HG03439 (cell line): ENCODE measurements around the gene KIR3DL2.
"Not testable (repeated sequence)": the region's sequence is repeated elsewhere in the genome, so short reads cannot be mapped to it uniquely, and the experiment has no call there.

Source experiments
- ATAC-seq: cut with Tn5 transposase; IDR thresholded peaks from one replicate; pipeline ENCODE4 v1.9.1; 2021; ENCODE audit warnings: mild to moderate bottlenecking, moderate library complexity; ENCODE audit not compliant: unreplicated experiment

KIR3DL2 gene

DNA sequence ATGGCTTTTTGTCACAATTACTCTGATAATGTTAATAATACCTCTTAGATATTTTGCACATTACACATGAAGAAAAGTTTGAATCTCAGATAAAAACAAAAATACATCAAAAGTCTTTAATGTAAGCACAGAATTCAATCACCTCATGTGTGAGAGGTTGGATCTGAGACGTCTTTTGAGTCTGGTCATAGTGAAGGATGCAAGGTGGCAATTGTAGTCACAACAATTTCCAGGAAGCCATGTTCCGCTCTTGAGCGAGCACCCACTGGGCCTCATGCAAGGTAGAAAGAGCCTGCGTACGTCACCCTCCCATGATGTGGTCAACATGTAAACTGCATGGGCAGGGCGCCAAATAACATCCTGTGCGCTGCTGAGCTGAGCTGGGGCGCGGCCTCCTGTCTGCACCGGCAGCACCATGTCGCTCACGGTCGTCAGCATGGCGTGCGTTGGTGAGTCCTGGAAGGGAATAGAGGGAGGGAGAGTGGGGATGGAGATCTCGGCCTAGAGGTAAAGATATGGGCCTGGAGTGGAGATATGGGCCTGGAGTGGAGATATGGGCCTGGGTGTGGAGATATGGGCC lies at the start of gene KIR3DL2:
Gene KIR3DL2, plus strand, starts transcription at position 383 of the 580 bp plus-strand sequence. Its CDS starts 33 bp downstream, at position 416.
- not testable (repeated sequence) for ATAC-seq

DNA sequence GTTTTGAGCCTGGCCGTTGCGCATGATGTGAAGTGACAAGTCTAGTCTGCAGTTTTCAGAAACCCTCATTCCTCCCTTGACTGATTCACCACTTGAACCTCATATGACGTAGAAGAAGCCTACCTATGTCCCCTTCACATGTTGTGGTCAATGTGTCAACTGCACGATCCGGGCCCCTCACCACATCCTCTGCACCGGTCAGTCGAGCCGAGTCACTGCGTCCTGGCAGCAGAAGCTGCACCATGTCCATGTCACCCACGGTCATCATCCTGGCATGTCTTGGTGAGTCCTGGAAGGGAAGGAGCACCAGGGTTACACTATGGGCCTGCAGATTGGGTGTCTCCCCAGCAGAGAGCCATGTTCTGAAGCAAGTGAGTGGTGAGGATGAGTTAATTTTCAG lies 46.8 kb upstream of the KIR3DL2 start, which contains the start of gene KIR2DL4:
Gene KIR2DL4, plus strand, starts transcription at position 201 of the 400 bp plus-strand sequence. Its CDS starts 42 bp downstream, at position 243.
- no peak for ATAC-seq

DNA sequence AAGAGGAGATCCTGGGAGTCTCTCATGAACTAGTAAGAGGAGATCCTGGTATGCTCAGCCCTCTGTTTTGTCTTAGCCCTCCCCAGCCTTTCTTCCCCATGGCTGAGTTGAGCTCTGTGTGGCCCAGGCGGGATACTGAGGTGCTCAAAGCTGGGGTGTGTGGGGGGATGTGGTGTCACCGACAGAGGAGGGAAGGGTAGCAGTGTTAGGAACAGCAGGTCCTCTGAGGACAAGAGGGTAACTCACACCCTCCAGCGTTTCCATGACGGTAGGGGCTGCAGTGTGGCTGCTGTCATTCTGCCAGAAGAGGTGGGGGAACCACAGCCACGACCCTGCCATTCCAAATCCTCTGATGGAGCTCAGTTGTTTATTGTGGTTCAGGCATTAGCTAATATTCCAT lies 46.1 kb upstream of the KIR3DL2 start:
- no peak for ATAC-seq

DNA sequence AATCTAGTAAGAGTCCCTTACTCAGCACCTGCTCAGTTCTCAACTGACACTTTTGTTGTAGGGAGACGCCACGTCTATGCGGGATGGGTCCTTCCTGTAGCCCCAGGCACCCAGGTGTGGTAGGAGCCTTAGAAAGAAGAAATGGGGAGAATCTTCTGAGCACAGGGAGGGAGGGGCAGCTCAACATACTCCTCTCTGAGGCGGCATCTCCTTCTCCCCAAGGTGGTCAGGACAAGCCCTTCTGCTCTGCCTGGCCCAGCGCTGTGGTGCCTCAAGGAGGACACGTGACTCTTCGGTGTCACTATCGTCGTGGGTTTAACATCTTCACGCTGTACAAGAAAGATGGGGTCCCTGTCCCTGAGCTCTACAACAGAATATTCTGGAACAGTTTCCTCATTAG lies 45.7 kb upstream of the KIR3DL2 start:
- no peak for ATAC-seq

DNA sequence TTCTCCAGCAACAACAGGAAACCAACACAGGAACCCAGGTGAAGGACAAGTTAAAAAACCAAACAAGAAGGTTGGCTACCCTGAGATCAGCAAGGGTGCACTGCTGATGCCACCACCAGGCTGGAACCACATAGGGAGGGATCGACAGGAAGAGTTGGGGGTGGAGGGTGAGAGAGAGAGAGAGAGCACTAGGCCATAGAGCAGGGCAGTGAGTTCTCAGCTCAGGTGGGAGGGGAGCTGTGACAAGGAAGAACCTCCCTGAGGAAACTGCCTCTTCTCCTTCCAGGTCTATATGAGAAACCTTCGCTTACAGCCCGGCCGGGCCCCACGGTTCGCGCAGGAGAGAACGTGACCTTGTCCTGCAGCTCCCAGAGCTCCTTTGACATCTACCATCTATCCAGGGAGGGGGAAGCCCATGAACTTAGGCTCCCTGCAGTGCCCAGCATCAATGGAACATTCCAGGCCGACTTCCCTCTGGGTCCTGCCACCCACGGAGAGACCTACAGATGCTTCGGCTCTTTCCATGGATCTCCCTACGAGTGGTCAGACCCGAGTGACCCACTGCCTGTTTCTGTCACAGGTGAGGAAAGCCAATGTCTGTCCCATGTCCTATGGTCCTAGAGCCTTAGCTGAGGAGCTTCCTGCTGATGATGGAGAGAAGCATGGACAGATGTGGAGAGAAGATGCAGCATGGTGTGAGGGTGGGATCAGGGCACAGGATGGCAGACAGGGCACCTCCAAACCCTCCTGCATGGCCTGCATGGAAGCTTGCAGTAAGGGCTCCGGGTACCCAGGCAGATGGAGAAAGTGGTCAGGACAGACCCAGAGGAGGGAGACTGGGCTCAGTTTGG lies 44.4 kb upstream of the KIR3DL2 start:
- no peak for ATAC-seq

DNA sequence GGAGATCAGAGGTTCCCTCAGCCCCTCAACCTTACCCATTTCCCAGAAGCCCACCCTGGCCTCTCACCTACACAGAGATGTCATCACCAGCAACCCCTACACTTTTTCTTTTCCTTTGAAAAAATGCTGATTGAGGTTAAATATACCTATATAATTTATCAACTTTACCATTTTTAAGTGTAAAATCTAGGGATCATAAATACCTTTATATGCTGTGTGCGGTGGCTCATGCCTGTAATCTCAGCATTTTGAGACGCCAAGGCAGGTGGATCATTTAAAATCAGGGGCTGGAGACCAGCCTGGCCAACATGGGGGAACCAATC lies 43.8 kb upstream of the KIR3DL2 start:
- no peak for ATAC-seq

DNA sequence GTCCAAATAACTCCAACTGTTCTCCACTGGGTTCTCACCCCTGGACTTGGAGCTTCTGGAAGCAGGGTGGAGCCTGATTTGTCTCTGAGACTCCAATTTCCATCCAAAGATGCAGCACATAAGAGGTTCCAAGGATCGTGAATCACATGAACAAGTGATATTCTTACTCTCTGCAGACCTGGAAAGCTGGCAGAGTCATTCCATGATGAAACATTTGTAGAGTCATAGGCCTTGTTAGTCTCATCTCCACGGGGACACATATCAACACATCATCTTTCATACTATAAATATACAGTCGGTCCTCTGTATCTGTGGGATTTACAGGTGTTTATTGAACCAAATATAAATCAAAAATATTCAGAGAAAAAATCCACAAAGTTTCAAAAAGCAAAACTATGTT lies 35.7 kb upstream of the KIR3DL2 start:
- ATAC-seq: not testable (repeated sequence)

DNA sequence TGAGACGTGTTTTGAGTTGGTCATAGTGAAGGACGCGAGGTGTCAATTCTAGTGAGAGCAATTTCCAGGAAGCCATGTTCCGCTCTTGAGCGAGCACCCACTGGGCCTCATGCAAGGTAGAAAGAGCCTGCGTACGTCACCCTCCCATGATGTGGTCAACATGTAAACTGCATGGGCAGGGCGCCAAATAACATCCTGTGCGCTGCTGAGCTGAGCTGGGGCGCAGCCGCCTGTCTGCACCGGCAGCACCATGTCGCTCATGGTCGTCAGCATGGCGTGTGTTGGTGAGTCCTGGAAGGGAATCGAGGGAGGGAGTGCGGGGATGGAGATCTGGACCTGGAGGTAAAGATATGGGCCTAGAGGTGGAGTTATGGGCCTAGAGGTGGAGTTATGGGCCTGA lies 34.0 kb upstream of the KIR3DL2 start, which contains the start of gene KIR3DL1:
Gene KIR3DL1, plus strand, starts transcription at position 218 of the 400 bp plus-strand sequence.
- not testable (repeated sequence) for ATAC-seq

DNA sequence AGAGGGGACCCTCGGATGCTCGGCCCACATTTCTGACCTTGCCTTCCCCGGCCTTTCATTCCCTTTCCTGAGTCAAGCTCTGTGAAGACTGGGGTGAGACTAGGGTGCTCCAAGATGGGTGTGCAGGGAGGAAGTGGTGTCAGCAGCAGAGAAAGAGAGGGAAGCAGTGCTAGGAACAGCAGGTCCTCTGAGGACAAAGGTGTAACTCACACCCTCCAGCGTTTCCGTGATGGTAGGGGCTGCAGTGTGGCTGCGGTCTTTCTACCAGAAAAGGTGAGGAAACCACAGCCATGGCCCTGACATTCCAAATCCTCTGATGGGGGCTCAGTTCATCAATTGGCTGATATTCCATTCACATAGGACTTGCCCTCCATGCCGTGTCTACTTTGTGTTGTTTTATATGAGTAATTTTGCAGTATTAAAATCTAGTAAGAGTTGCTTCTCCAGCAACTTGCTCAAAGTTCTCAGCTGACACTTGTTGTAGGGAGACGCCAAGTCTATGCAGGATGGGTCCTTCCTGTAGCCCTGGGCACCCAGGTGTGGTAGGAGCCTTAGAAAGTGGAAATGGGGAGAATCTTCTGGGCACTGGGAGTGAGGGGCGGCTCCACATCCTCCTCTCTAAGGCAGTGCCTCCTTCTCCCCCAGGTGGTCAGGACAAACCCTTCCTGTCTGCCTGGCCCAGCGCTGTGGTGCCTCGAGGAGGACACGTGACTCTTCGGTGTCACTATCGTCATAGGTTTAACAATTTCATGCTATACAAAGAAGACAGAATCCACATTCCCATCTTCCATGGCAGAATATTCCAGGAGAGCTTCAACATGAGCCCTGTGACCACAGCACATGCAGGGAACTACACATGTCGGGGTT lies 32.3 kb upstream of the KIR3DL2 start:
- ATAC-seq: no peak

DNA sequence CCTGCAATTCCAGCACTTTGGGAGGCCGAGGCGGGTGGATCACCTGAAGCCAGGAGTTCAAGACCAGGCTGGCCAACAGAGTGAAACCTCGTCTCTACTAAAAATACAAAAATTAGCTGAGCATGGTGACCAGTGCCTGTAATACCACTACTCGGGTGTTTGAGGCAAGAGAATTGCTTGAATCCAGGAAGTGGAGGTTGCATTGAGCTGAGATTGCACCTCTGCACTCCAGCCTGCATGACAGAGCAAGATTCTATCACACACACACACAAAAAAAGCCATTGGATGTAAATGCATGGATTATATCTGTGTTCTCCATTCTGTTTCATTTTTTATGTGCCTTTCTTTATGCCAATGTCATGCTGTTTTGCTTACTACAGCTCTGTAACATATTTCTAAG lies 25.8 kb upstream of the KIR3DL2 start:
- not testable (repeated sequence) for ATAC-seq

DNA sequence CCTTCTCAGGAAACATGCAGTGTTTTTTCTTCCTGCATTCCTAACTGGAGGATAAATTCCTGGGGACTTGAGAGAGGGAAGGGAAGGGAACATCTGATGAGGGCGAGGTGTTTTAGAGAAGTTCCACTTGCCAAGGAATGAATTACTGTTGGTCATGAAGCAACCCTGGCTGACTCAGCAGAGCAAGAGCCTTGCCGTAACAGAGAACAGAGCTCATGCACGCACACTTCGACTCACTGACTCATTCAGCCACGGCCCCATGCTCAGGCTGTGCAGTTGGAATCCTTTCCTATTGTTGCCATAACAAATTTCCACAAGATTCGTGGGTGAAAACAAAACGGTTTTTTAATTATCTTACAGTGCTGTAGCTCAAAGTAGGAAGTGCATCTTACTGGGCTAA lies 24.9 kb upstream of the KIR3DL2 start:
- ATAC-seq: not testable (repeated sequence)

DNA sequence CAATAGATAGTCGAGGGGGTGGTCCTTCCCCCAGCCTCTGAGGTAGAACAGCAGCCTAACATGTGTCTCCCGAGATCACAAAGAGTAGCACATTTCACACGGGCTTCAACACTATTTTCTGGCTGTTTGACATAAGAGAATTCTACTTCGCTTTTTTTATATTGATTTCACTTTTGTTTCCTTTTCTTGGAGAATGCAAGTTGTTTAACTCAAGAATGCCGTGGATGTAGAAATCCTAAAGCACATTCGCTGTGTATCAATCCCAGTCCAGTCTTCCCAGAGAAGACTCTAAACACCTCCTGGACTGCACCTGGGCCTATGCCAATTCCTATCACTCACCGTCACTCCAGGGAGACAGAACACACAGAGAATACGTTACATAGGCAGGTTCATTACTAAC lies 22.2 kb upstream of the KIR3DL2 start:
- ATAC-seq: not testable (repeated sequence)

DNA sequence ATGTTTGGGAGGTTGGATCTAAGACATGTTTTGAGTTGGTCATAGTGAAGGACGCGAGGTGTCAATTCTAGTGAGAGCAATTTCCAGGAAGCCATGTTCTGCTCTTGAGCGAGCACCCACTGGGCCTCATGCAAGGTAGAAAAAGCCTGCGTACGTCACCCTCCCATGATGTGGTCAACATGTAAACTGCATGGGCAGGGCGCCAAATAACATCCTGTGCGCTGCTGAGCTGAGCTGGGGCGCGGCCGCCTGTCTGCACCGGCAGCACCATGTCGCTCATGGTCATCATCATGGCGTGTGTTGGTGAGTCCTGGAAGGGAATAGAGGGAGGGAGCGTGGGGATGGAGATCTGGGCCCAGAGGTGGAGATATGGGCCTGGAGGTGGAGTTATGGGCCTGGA lies 17.7 kb upstream of the KIR3DL2 start, which contains the start of gene KIR2DS4:
Gene KIR2DS4, plus strand, starts transcription at position 181 of the 400 bp plus-strand sequence.
- ATAC-seq: not testable (repeated sequence)

DNA sequence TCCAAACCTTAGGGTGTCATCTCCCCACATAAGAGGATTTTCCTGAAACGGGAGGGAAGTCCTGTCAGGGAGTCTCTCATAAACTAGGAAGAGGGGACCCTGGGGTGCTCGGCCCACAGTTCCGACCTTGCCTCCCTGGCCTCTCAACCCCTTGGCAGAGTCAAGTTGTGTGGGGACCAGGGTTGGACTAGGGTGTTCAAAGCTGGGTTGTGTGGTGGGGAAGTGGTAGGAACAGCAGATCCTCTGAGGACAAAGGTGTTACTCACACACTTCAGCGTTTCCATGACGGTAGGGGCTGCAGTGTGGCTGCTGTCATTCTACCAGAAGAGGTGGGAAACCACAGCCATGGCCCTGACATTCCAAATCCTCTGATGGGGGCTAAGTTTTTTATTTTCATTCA lies 15.1 kb upstream of the KIR3DL2 start:
- not testable (repeated sequence) for ATAC-seq

DNA sequence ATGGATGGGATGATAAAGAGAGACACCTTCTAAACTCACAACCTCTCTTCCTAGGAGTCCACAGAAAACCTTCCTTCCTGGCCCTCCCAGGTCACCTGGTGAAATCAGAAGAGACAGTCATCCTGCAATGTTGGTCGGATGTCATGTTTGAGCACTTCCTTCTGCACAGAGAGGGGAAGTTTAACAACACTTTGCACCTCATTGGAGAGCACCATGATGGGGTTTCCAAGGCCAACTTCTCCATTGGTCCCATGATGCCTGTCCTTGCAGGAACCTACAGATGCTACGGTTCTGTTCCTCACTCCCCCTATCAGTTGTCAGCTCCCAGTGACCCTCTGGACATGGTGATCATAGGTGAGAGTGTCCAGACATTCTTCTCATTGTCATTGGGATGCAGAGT lies 12.7 kb upstream of the KIR3DL2 start:
- ATAC-seq: not testable (repeated sequence)

DNA sequence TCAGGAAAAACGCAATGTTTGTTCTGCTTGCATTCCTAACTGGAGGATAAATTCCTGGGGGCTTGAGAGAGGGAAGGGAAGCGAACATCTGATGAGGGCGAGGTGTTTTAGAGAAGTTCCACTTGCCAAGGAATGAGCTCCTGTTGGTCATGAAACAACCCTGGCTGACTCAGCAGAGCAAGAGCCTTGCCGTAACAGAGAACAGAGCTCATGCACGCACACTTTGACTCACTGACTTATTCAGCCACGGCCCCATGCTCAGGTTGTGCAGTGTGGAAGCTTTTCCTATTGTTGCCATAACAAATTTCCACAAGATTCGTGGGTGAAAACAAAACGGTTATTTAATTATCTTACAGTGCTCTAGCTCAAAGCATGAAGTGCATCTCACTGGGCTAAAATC lies 7.1 kb upstream of the KIR3DL2 start:
- not testable (repeated sequence) for ATAC-seq

DNA sequence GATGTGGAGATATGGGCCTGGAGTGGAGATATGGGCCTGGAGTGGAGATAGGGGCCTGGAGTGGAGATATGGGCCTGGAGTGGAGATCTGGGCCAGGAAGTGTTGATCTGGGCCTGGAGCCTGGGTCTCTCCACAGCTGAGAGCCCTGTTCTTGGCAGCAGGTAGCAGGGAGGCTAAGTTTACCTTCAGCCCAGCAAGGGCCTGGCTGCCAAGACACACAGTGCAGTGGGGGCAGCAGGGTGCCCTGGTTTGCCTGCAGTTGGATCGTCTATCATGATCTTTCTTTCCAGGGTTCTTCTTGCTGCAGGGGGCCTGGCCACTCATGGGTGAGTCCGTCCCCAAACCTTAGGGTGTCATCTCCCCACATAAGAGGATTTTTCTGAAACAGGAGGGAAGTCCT lies 687 bp downstream of the KIR3DL2 start:
- no peak for ATAC-seq

DNA sequence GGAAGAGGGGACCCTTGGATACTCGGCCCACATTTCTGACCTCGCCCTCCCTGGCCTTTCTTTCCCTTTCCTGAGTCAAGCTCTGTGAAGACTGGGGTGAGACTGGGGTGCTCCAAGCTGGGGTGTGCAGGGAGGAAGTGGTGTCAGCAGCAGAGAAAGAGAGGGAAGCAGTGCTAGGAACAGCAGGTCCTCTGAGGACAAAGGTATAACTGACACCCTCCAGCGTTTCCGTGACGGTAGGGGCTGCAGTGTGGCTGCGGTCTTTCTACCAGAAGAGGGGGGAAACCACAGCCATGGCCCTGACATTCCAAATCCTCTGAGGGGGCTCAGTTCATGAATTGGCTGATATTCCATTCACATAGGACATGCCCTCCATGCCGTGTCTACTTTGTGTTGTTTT lies 1.1 kb downstream of the KIR3DL2 start:
- ATAC-seq: no peak

DNA sequence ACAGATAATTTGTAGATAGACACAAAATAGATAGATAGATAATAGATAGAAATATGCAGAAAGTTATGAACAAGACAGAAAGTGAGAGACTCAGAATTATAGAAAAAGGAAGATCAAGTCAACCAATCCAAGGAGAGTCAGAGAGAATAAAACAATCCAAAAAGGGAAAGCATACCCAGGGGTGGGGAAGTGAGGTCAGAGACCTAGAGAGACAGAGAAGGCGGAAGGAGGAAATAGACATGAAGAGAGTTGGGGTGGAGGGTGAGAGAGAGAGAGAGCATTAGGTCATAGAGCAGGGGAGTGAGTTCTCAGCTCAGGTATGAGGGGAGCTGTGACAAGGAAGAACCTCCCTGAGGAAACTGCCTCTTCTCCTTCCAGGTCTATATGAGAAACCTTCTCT lies 5.0 kb downstream of the KIR3DL2 start:
- not testable (repeated sequence) for ATAC-seq

DNA sequence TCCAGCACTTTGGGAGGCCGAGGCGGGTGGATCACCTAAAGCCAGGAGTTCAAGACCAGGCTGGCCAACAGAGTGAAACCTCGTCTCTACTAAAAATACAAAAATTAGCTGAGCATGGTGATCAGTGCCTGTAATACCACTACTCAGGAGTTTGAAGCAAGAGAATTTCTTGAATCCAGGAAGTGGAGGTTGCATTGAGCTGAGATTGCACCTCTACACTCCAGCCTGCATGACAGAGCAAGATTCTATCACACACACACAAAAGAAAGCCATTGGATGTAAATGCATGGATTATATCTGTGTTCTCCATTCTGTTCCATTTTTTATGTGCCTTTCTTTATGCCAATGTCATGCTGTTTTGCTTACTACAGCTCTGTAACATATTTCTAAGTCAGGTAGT lies 8.2 kb downstream of the KIR3DL2 start:
- not testable (repeated sequence) for ATAC-seq

DNA sequence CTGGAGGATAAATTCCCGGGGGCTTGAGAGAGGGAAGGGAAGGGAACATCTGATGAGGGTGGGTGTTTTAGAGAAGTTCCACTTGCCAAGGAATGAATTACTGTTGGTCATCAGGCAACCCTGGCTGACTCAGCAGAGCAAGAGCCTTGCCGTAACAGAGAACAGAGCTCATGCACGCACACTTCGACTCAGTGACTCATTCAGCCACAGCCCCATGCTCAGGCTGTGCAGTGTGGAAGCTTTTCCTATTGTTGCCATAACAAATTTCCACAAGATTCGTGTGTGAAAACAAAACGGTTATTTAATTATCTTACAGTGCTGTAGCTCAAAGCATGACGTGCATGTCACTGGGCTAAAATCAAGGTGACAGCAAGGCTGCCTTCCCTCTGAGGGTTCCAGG lies 9.2 kb downstream of the KIR3DL2 start:
- not testable (repeated sequence) for ATAC-seq
